ENCODE data around the gene GALK1. TPM values are rescaled to one million over a fixed set of nuclear protein-coding genes. Genes with fewer than 3 reads are reported as not detected.

Gene GALK1
- total and polyA plus RNA-seq, 2 of the 13 experiments (the other 11 are each of a cell fraction or from before 2014, with no cell fraction given): 59.9 to 93.6 TPM

DNA sequence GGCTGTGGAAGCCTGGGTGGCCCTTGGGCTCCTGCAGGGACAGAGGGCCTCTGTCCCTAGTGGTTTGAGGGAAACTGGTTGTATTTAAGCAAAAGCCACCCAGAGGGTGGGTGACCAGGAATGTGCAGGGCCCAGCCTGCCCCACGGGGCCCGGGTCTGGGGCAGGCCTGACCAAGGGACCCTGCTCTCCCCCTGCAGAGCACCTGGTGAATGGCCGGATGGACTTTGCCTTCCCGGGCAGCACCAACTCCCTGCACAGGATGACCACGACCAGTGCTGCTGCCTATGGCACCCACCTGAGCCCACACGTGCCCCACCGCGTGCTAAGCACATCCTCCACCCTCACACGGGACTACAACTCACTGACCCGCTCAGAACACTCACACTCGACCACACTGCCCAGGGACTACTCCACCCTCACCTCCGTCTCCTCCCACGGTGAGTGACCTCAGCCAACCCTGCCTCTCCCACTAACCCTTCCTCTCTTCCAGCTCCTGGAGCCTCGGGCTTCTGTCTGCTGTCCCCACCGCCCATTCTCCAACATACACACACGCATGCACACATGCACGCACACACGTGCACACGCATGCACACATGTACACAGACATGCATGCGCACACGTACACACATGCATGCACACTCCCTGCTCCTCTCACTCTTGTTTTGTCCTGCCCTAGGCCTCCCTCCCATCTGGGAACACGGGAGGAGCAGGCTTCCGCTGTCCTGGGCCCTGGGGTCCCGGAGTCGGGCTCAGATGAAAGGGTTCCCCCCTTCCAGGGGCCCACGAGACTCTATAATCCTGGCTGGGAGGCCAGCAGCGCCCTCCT, 10.4 kb downstream of the GALK1 start (continued):
- TF ChIP-seq, protein P1, sequence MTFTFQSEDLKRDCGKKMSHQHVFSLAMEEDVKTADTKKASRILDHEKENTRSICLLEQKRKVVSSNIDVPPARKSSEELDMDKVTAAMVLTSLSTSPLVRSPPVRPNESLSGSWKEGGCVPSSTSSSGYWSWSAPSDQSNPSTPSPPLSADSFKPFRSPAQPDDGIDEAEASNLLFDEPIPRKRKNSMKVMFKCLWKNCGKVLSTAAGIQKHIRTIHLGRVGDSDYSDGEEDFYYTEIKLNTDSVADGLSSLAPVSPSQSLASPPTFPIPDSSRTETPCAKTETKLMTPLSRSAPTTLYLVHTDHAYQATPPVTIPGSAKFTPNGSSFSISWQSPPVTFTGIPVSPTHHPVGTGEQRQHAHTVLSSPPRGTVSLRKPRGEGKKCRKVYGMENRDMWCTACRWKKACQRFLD (CRISPR knock-in tag; IDR thresholded peaks at IDR 0.05; ENCODE audit: borderline replicate concordance): 0 out of 2 replicates have a peak, but pooled peaks have one; percentile 67
- 0 out of 2 replicates have a peak, but pooled peaks have one; percentile 26 for TF ChIP-seq KDM1A (CRISPR knock-in tag; IDR thresholded peaks at IDR 0.05)
- TF ChIP-seq POLR2AphosphoS5 (IDR thresholded peaks at IDR 0.05; ENCODE audit: low read depth, low read length): peak; percentile 55
- TF ChIP-seq SAFB2 (CRISPR knock-in tag; IDR thresholded peaks at IDR 0.05; ENCODE audit: borderline replicate concordance, low read depth): peak; percentile 45; the same call in 1 of the 2 replicates
- peak; percentile 55; the same call in 1 of the 2 replicates for TF ChIP-seq ZNF598 (CRISPR knock-in tag; IDR thresholded peaks at IDR 0.05; ENCODE audit: borderline replicate concordance)
- no peak for TF ChIP-seq ZNF275 (CRISPR knock-in tag; IDR thresholded peaks at IDR 0.05; ENCODE audit: borderline replicate concordance)
- peak; percentile 26; the same call in 1 of the 2 replicates for TF ChIP-seq ZNF460 (CRISPR knock-in tag; IDR thresholded peaks at IDR 0.05; ENCODE audit: borderline replicate concordance)
- TF ChIP-seq ZNF850 (CRISPR knock-in tag; conservative IDR thresholded peaks at IDR 0.05): no peak
- no peak for TF ChIP-seq HCFC1 (IDR thresholded peaks at IDR 0.05; ENCODE audit: low read depth, low read length)
- peak; percentile 79; the same call in 1 of the 2 replicates for TF ChIP-seq WIZ (CRISPR knock-in tag; IDR thresholded peaks at IDR 0.05)
- no peak; the same call in 1 of the 2 replicates for TF ChIP-seq ZNF83 (CRISPR knock-in tag; IDR thresholded peaks at IDR 0.05; ENCODE audit: borderline replicate concordance)
- TF ChIP-seq, protein P2, sequence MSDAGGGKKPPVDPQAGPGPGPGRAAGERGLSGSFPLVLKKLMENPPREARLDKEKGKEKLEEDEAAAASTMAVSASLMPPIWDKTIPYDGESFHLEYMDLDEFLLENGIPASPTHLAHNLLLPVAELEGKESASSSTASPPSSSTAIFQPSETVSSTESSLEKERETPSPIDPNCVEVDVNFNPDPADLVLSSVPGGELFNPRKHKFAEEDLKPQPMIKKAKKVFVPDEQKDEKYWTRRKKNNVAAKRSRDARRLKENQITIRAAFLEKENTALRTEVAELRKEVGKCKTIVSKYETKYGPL (CRISPR knock-in tag; IDR thresholded peaks at IDR 0.05): no peak
- no peak for TF ChIP-seq PRPF4 (IDR thresholded peaks at IDR 0.05; ENCODE audit: low read depth, low read length, poor library complexity, severe bottlenecking)
- no peak; the same call in 1 of the 2 replicates for TF ChIP-seq FOXJ3 (CRISPR knock-in tag; IDR thresholded peaks at IDR 0.05; ENCODE audit: borderline replicate concordance)
- TF ChIP-seq, protein P3, sequence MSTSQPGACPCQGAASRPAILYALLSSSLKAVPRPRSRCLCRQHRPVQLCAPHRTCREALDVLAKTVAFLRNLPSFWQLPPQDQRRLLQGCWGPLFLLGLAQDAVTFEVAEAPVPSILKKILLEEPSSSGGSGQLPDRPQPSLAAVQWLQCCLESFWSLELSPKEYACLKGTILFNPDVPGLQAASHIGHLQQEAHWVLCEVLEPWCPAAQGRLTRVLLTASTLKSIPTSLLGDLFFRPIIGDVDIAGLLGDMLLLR (CRISPR knock-in tag; IDR thresholded peaks at IDR 0.05): no peak
- TF ChIP-seq SRSF1 (optimal IDR thresholded peaks at IDR 0.05; ENCODE audit: low read depth, low read length): peak; percentile 42
- TF ChIP-seq ZNF337 (CRISPR knock-in tag; IDR thresholded peaks at IDR 0.05; ENCODE audit: borderline replicate concordance, low read depth): peak; percentile 42; the same call in 1 of the 2 replicates
- TF ChIP-seq DPF2 (CRISPR knock-in tag; IDR thresholded peaks at IDR 0.05; ENCODE audit: borderline replicate concordance, low read depth): no peak; the same call in 1 of the 2 replicates
- peak; percentile 91; the same call in 1 of the 2 replicates for TF ChIP-seq ZNF567 (CRISPR knock-in tag; IDR thresholded peaks at IDR 0.05; ENCODE audit: borderline replicate concordance)
- TF ChIP-seq ZNF136 (CRISPR knock-in tag; IDR thresholded peaks at IDR 0.05; ENCODE audit: low read depth): no peak
- TF ChIP-seq AGO1 (IDR thresholded peaks at IDR 0.05; ENCODE audit: low read depth, low read length, poor library complexity, severe bottlenecking): peak; percentile 85
- TF ChIP-seq NRL (CRISPR knock-in tag; IDR thresholded peaks at IDR 0.05; ENCODE audit: borderline replicate concordance): peak; percentile 88

Measured in HepG2 (cell line).